K562 (cell line): ENCODE data around the gene BEND5.

Source experiments
- CREB1 ChIP-seq, 2 experiments: sonication (generic) in 1 of 2; formaldehyde crosslinking in 1 of 2; IDR thresholded peaks; 2 replicates each; pipeline versions ENCODE4 v1.6.1 to v1.8.0; 2012 to 2022; ENCODE audit warnings: inconsistent platforms in 1 of 2, mild to moderate bottlenecking in 1 of 2, missing genetic modification reagents in 1 of 2, moderate library complexity in 1 of 2
- EP300 ChIP-seq: IDR thresholded peaks from 2 replicates; pipeline ENCODE4 v1.6.1; 2012; ENCODE audit warnings: low read length, improper control_type of control experiment
- EP400 ChIP-seq: fragments of 450-650 bp; IDR thresholded peaks from 2 replicates; pipeline ENCODE4 v1.6.1; 2017; ENCODE audit warnings: antibody characterized with exemption, mild to moderate bottlenecking, moderate library complexity
- ESRRA ChIP-seq: fragments of 450-650 bp; IDR thresholded peaks from 2 replicates; pipeline ENCODE4 v1.6.1; 2014; ENCODE audit warnings: low read depth, mild to moderate bottlenecking, moderate library complexity, borderline replicate concordance
- FOXA3 ChIP-seq, 2 experiments: fragments of 450-650 bp in 1 of 2; sonication (generic) in 1 of 2; formaldehyde crosslinking; IDR thresholded peaks in 1 of 2; conservative IDR thresholded peaks in 1 of 2; 2 replicates each; pipeline versions ENCODE4 v1.4.0 to v1.8.0; 2020 to 2022; ENCODE audit warnings: mild to moderate bottlenecking in 2 of 2, missing genetic modification reagents in 1 of 2
- GTF2F1 ChIP-seq: IDR thresholded peaks from 2 replicates; pipeline ENCODE4 v1.6.1; 2011; ENCODE audit warnings: low read depth, low read length, improper control_type of control experiment
- JUND ChIP-seq, 2 experiments: IDR thresholded peaks; 2 replicates in 1 of 2; 3 replicates in 1 of 2; pipeline ENCODE4 v1.6.1; 2011; ENCODE audit warnings: borderline replicate concordance in 2 of 2, low read depth in 2 of 2, low read length in 2 of 2, improper control_type of control experiment in 1 of 2, missing biosample characterization in 1 of 2, missing genetic modification characterization in 1 of 2, missing genetic modification reagents in 1 of 2
- NRF1 ChIP-seq, 2 experiments: fragments of 450-650 bp; IDR thresholded peaks in 1 of 2; conservative IDR thresholded peaks in 1 of 2; 2 replicates each; pipeline ENCODE4 v1.6.1; 2014; ENCODE audit warnings: mild to moderate bottlenecking in 2 of 2
- POU5F1 ChIP-seq: fragments of 150-350 bp; IDR thresholded peaks from 2 replicates; pipeline ENCODE4 v1.6.1; 2014; ENCODE audit warnings: borderline replicate concordance, low read length, low read depth, mild to moderate bottlenecking; ENCODE audit not compliant: partially characterized antibody
- TAL1 ChIP-seq: fragments of 450-650 bp; IDR thresholded peaks from 2 replicates; pipeline ENCODE4 v1.6.1; 2016; ENCODE audit warnings: mild to moderate bottlenecking
- TGIF2 ChIP-seq: sonication (generic); formaldehyde crosslinking; IDR thresholded peaks from 2 replicates; pipeline ENCODE4 v1.8.1; 2022; ENCODE audit warnings: mild to moderate bottlenecking, missing genetic modification reagents, moderate library complexity
- ZNF77 ChIP-seq: fragments of 250-450 bp; sonication (Bioruptor Pico); IDR thresholded peaks from 2 replicates; pipeline ENCODE4 v1.5.0; 2020
- ZNF79 ChIP-seq: fragments of 250-450 bp; sonication (Bioruptor Pico); IDR thresholded peaks from 2 replicates; pipeline ENCODE4 v1.4.0; 2020; ENCODE audit warnings: low read depth, mild to moderate bottlenecking, moderate library complexity
- TF ChIP-seq, protein P1 (sequence below), 3 experiments: IDR thresholded peaks in 2 of 3; conservative IDR thresholded peaks in 1 of 3; 2 replicates each; pipeline ENCODE4 v1.5.1; 2011 to 2012; ENCODE audit warnings: low read length in 3 of 3, mild to moderate bottlenecking in 3 of 3, control low read depth in 2 of 3, improper control_type of control experiment in 1 of 3, inconsistent platforms in 1 of 3, low read depth in 1 of 3, mixed read lengths in 1 of 3, moderate library complexity in 1 of 3; ENCODE audit not compliant: insufficient read depth in 2 of 3

DNA sequence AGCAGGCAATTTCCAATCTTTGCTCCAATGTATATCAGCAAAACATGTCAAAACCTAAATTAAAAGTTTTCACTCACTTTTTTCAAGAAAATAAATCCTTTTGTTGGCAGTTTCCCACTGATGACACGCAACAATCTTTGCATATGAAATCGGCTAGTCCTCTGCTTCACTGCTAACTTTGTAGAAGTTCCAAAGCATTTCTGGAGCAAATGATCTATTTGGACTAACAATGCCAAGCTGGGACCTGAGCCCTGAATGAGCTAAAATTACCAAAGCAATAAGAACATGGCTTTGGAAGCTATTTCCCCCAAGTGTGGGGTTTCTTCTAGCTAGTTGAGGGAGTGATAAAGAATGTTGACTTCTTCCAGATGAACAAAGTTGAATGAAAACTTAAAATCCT lies 5.1 kb downstream of the BEND5 start:
- TF ChIP-seq FOXA3 (CRISPR knock-in tag; conservative IDR thresholded peaks at IDR 0.05 in 1 of 2, IDR thresholded peaks at IDR 0.05 in 1 of 2), result no peak
- no peak for TF ChIP-seq JUND (IDR thresholded peaks at IDR 0.05; ENCODE audit: borderline replicate concordance, low read depth, low read length)
- TF ChIP-seq JUND (tag; IDR thresholded peaks at IDR 0.05; ENCODE audit: borderline replicate concordance, low read depth, low read length), result no peak
- TF ChIP-seq GTF2F1, result no peak
- TF ChIP-seq, protein P1, sequence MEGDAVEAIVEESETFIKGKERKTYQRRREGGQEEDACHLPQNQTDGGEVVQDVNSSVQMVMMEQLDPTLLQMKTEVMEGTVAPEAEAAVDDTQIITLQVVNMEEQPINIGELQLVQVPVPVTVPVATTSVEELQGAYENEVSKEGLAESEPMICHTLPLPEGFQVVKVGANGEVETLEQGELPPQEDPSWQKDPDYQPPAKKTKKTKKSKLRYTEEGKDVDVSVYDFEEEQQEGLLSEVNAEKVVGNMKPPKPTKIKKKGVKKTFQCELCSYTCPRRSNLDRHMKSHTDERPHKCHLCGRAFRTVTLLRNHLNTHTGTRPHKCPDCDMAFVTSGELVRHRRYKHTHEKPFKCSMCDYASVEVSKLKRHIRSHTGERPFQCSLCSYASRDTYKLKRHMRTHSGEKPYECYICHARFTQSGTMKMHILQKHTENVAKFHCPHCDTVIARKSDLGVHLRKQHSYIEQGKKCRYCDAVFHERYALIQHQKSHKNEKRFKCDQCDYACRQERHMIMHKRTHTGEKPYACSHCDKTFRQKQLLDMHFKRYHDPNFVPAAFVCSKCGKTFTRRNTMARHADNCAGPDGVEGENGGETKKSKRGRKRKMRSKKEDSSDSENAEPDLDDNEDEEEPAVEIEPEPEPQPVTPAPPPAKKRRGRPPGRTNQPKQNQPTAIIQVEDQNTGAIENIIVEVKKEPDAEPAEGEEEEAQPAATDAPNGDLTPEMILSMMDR (IDR thresholded peaks at IDR 0.05 in 2 of 3, conservative IDR thresholded peaks at IDR 0.05 in 1 of 3; ENCODE audit: insufficient read depth in 2 of 3, low read depth in 1 of 3, low read length in 3 of 3), result no peak
- no peak for TF ChIP-seq NRF1 (conservative IDR thresholded peaks at IDR 0.05 in 1 of 2, IDR thresholded peaks at IDR 0.05 in 1 of 2)
- TF ChIP-seq TAL1, result no peak
- no peak for TF ChIP-seq POU5F1
- TF ChIP-seq TGIF2 (CRISPR knock-in tag), result no peak
- no peak for TF ChIP-seq ZNF79 (CRISPR knock-in tag)
- no peak for TF ChIP-seq CREB1 (IDR thresholded peaks at IDR 0.05)
- TF ChIP-seq CREB1 (CRISPR knock-in tag; IDR thresholded peaks at IDR 0.05), result no peak
- no peak for TF ChIP-seq ZNF77 (CRISPR knock-in tag)
- no peak for TF ChIP-seq ESRRA
- TF ChIP-seq EP400, result no peak
- no peak for TF ChIP-seq EP300
